GM23338 (cell line): ENCODE measurements around the gene EXOSC3. TPM values are rescaled to one million over a fixed set of nuclear protein-coding genes. Genes with fewer than 3 reads are reported as not detected.

Experiments
- ATAC-seq: fragments of 200-7000 bp; cut with Tn5 transposase; 3 replicates; pipeline ENCODE4 v1.9.1; 2020
- DNase-seq: peaks from one replicate; pipeline ENCODE4 v3.0.0-alpha.2; 2015; ENCODE audit warnings: low spot score
- H2AFZ ChIP-seq: fragments of 200-600 bp; sonication (generic); 2 replicates; pipeline ENCODE4 v1.8.0; 2016; ENCODE audit warnings: antibody characterized with exemption, mild to moderate bottlenecking, moderate library complexity
- H3F3A ChIP-seq: fragments of 200-600 bp; sonication (generic); replicated peaks from 2 replicates; pipeline ENCODE4 v1.8.0; 2017; ENCODE audit warnings: antibody characterized with exemption, mixed run types, low read depth
- H3K27ac ChIP-seq: fragments of 200-600 bp; sonication (generic); 2 replicates; pipeline ENCODE4 v1.6.1; 2016; ENCODE audit warnings: low read depth
- H3K27me3 ChIP-seq: fragments of 200-600 bp; sonication (generic); 2 replicates; pipeline ENCODE4 v1.8.0; 2016; ENCODE audit warnings: mild to moderate bottlenecking, mixed run types, moderate library complexity; ENCODE audit not compliant: insufficient read depth
- H3K36me3 ChIP-seq: fragments of 200-600 bp; sonication (generic); 2 replicates; pipeline ENCODE4 v1.8.0; 2016; ENCODE audit warnings: mild to moderate bottlenecking; ENCODE audit not compliant: insufficient read depth
- H3K4me1 ChIP-seq: fragments of 200-600 bp; sonication (generic); 2 replicates; pipeline ENCODE4 v1.8.0; 2016; ENCODE audit warnings: mild to moderate bottlenecking, moderate library complexity; ENCODE audit not compliant: insufficient read depth
- H3K4me2 ChIP-seq: fragments of 200-600 bp; sonication (generic); 2 replicates; pipeline ENCODE4 v1.7.1; 2017; ENCODE audit warnings: mixed run types
- H3K4me3 ChIP-seq: fragments of 200-600 bp; sonication (generic); 2 replicates; pipeline ENCODE4 v1.6.1; 2016; ENCODE audit warnings: mixed run types
- H3K79me2 ChIP-seq: fragments of 200-600 bp; sonication (generic); replicated peaks from 2 replicates; pipeline ENCODE4 v1.8.0; 2017; ENCODE audit warnings: mild to moderate bottlenecking; ENCODE audit not compliant: insufficient read depth
- H3K9me2 ChIP-seq: fragments of 200-600 bp; sonication (generic); 2 replicates; pipeline ENCODE4 v1.8.0; 2017; ENCODE audit not compliant: insufficient read depth
- H4K20me1 ChIP-seq: fragments of 200-600 bp; sonication (generic); replicated peaks from 2 replicates; pipeline ENCODE4 v1.8.0; 2017; ENCODE audit warnings: mild to moderate bottlenecking; ENCODE audit not compliant: insufficient read depth
- H3K27ac Mint-ChIP-seq: 2 replicates; pipeline ENCODE4 v1.8.0; 2020; ENCODE audit warnings: inconsistent platforms, mild to moderate bottlenecking, moderate library complexity, mixed read lengths
- H3K27me3 Mint-ChIP-seq: 3 replicates; pipeline ENCODE4 v1.8.0; 2022; ENCODE audit warnings: low read depth, mild to moderate bottlenecking, moderate library complexity, mixed read lengths, inconsistent platforms; ENCODE audit not compliant: insufficient read depth, poor library complexity
- H3K36me3 Mint-ChIP-seq: 3 replicates; pipeline ENCODE4 v1.8.0; 2021; ENCODE audit warnings: low read depth, mild to moderate bottlenecking, inconsistent platforms, moderate library complexity, mixed read lengths
- H3K4me1 Mint-ChIP-seq: 3 replicates; pipeline ENCODE4 v1.8.0; 2020; ENCODE audit warnings: mild to moderate bottlenecking, inconsistent platforms, mixed read lengths
- H3K4me3 Mint-ChIP-seq: 3 replicates; pipeline ENCODE4 v1.8.0; 2021; ENCODE audit warnings: moderate library complexity, mild to moderate bottlenecking, inconsistent platforms, mixed read lengths
- H3K9me3 Mint-ChIP-seq: 3 replicates; pipeline ENCODE4 v1.8.0; 2020; ENCODE audit warnings: moderate library complexity, mild to moderate bottlenecking, inconsistent platforms, mixed read lengths
- CREB1 ChIP-seq: fragments of 250-450 bp; sonication (Bioruptor Pico); IDR thresholded peaks from 2 replicates; pipeline ENCODE4 v1.5.0; 2020; ENCODE audit warnings: low read depth, mild to moderate bottlenecking, moderate library complexity
- NANOG ChIP-seq: IDR thresholded peaks from 2 replicates; pipeline ENCODE4 v1.6.1; 2016; ENCODE audit warnings: antibody characterized with exemption, borderline replicate concordance
- polyA plus RNA-seq: library from polyadenylated mRNA; unstranded; fragments of >200 nt; fragmentation: Nextera tagmentation; extraction: Ambion mirVana; gene quantifications from 2 replicates; pipeline ENCODE4 v1.2.1, GENCODE V29; 2016
- total RNA-seq: library from RNA; depleted of rRNA; stranded (reverse); fragments of >200 nt; shearing (Covaris generic); gene quantifications from 2 replicates; pipeline ENCODE4 v1.2.3, GENCODE V29; 2014
- TF ChIP-seq, protein P1 (sequence below): fragments of 250-450 bp; sonication (Bioruptor Pico); IDR thresholded peaks from 2 replicates; pipeline ENCODE4 v1.5.0; 2020; ENCODE audit warnings: mild to moderate bottlenecking, moderate library complexity
- TF ChIP-seq, protein P2 (sequence below): IDR thresholded peaks from one replicate; pipeline ENCODE4 v1.6.1; 2018; ENCODE audit warnings: antibody characterized with exemption; ENCODE audit not compliant: unreplicated experiment

EXOSC3 gene
- total and polyA plus RNA-seq, 2 experiments from 2014 or later = 62.3 to 149 TPM

DNA sequence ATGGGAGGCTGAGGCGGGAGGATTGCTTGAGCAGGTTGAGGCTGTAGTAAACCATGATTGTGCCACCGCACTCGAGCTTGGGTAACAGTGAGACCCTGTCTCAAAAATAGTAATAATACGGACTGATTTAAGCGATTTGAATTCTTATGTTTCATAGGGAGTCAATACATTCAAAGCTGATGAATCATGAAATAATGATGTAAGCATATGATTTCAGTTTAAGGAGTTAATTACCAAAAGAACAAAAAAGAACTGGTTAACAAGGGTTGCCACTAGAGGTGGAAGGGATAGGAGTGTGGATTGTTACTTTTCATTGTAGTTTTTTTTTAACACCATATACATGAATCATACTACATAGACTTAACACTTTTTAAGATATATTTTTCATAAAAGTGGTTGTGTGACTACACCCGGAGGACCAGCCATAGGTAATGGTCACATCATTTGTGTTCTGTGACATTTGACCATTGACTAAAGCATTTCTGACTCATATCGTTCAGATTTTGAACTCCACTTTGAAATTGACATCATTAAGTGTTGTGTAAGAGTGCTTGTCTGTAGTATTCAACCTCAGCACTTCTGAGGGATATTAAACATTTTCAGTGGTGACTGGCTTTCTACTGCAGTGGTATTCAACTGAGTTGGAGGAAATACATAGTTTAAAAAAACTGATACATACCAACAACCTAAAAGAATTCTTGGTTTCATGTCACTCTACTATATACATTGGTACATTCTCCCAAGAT is 24.3 kb downstream of the EXOSC3 start (continued):
- TF ChIP-seq, protein P1, sequence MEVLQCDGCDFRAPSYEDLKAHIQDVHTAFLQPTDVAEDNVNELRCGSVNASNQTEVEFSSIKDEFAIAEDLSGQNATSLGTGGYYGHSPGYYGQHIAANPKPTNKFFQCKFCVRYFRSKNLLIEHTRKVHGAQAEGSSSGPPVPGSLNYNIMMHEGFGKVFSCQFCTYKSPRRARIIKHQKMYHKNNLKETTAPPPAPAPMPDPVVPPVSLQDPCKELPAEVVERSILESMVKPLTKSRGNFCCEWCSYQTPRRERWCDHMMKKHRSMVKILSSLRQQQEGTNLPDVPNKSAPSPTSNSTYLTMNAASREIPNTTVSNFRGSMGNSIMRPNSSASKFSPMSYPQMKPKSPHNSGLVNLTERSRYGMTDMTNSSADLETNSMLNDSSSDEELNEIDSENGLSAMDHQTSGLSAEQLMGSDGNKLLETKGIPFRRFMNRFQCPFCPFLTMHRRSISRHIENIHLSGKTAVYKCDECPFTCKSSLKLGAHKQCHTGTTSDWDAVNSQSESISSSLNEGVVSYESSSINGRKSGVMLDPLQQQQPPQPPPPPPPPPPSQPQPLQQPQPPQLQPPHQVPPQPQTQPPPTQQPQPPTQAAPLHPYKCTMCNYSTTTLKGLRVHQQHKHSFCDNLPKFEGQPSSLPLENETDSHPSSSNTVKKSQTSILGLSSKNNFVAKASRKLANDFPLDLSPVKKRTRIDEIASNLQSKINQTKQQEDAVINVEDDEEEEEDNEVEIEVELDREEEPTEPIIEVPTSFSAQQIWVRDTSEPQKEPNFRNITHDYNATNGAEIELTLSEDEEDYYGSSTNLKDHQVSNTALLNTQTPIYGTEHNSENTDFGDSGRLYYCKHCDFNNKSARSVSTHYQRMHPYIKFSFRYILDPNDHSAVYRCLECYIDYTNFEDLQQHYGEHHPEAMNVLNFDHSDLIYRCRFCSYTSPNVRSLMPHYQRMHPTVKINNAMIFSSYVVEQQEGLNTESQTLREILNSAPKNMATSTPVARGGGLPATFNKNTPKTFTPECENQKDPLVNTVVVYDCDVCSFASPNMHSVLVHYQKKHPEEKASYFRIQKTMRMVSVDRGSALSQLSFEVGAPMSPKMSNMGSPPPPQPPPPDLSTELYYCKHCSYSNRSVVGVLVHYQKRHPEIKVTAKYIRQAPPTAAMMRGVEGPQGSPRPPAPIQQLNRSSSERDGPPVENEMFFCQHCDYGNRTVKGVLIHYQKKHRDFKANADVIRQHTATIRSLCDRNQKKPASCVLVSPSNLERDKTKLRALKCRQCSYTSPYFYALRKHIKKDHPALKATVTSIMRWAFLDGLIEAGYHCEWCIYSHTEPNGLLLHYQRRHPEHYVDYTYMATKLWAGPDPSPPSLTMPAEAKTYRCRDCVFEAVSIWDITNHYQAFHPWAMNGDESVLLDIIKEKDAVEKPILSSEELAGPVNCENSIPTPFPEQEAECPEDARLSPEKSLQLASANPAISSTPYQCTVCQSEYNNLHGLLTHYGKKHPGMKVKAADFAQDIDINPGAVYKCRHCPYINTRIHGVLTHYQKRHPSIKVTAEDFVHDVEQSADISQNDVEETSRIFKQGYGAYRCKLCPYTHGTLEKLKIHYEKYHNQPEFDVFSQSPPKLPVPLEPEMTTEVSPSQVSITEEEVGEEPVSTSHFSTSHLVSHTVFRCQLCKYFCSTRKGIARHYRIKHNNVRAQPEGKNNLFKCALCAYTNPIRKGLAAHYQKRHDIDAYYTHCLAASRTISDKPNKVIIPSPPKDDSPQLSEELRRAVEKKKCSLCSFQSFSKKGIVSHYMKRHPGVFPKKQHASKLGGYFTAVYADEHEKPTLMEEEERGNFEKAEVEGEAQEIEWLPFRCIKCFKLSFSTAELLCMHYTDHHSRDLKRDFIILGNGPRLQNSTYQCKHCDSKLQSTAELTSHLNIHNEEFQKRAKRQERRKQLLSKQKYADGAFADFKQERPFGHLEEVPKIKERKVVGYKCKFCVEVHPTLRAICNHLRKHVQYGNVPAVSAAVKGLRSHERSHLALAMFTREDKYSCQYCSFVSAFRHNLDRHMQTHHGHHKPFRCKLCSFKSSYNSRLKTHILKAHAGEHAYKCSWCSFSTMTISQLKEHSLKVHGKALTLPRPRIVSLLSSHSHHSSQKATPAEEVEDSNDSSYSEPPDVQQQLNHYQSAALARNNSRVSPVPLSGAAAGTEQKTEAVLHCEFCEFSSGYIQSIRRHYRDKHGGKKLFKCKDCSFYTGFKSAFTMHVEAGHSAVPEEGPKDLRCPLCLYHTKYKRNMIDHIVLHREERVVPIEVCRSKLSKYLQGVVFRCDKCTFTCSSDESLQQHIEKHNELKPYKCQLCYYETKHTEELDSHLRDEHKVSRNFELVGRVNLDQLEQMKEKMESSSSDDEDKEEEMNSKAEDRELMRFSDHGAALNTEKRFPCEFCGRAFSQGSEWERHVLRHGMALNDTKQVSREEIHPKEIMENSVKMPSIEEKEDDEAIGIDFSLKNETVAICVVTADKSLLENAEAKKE (CRISPR knock-in tag) = no peak
- TF ChIP-seq, protein P2, sequence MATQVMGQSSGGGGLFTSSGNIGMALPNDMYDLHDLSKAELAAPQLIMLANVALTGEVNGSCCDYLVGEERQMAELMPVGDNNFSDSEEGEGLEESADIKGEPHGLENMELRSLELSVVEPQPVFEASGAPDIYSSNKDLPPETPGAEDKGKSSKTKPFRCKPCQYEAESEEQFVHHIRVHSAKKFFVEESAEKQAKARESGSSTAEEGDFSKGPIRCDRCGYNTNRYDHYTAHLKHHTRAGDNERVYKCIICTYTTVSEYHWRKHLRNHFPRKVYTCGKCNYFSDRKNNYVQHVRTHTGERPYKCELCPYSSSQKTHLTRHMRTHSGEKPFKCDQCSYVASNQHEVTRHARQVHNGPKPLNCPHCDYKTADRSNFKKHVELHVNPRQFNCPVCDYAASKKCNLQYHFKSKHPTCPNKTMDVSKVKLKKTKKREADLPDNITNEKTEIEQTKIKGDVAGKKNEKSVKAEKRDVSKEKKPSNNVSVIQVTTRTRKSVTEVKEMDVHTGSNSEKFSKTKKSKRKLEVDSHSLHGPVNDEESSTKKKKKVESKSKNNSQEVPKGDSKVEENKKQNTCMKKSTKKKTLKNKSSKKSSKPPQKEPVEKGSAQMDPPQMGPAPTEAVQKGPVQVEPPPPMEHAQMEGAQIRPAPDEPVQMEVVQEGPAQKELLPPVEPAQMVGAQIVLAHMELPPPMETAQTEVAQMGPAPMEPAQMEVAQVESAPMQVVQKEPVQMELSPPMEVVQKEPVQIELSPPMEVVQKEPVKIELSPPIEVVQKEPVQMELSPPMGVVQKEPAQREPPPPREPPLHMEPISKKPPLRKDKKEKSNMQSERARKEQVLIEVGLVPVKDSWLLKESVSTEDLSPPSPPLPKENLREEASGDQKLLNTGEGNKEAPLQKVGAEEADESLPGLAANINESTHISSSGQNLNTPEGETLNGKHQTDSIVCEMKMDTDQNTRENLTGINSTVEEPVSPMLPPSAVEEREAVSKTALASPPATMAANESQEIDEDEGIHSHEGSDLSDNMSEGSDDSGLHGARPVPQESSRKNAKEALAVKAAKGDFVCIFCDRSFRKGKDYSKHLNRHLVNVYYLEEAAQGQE = no peak

DNA sequence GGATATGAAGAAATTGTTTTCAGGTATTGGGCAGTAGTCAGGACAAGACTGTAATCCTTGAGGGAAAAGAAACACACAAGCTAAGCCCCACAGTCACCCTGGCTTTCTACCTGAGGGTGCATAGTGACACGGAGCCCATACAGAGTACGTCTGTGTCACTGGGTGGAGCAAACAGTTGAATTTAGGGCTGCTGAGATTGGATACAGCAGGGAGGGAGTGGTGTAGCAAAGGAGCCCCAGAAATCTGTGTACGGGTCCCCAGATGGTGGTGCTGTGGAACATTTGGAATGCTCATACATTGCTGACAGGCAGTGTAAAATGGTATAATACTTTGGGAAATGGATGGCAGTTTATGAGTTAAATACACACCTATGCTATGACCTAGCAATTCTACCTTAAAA is 26.1 kb downstream of the EXOSC3 start:
- peaks cover 6% of the 10 kb centered on the region; the same call in 1 of the 2 replicates for H3K4me1 ChIP-seq
- no peak overlapping the region for H3K4me3 Mint-ChIP-seq
- ATAC-seq = no peak
- TF ChIP-seq NANOG (no peak), CREB1 (CRISPR knock-in tag) (no peak)
- TF ChIP-seq, protein P2 = no peak

More for the DNA sequence above, 26.1 kb downstream of the EXOSC3 start:
- Mint-ChIP-seq H3K27me3 (peaks cover 2% of the 10 kb centered on the region), H3K27ac (no peak overlapping the region), H3K36me3 (no peaks in the 10 kb centered on the region; the same call in 2 of the 3 replicates), H3K9me3 (no peaks in the 10 kb centered on the region), H3K4me1 (peaks cover 9% of the 10 kb centered on the region; the same call in 2 of the 3 replicates)
- Histone ChIP-seq H3K79me2 (0 out of 2 replicates have a peak, but pooled peaks cover 3% of the 10 kb centered on the region), H3K36me3 (no peaks in the 10 kb centered on the region), H3K4me2 (no peak overlapping the region), H3K27me3 (no peaks in the 10 kb centered on the region), H4K20me1 (peaks cover 3% of the 10 kb centered on the region), H2AFZ (no peak overlapping the region), H3K27ac (no peak overlapping the region), H3F3A (no peaks in the 10 kb centered on the region), H3K9me2 (no peaks in the 10 kb centered on the region), H3K4me3 (no peak overlapping the region)
- DNase-seq = no peak
